Fibroblast of pulmonary artery (primary cell): Measurements from ENCODE around the gene MINDY1.

ENCODE experiments used
- DNase-seq: peaks from one replicate; pipeline ENCODE4 v3.0.0-alpha.2; 2010; ENCODE audit warnings: low read depth
- H3K4me3 ChIP-seq: replicated peaks from 2 replicates; pipeline ENCODE4 v1.5.1; 2011; ENCODE audit warnings: low read depth, mild to moderate bottlenecking, control low read depth, low read length, moderate library complexity
- TF ChIP-seq, protein P1 (sequence below): IDR thresholded peaks from 2 replicates; pipeline ENCODE4 v1.5.1; 2011; ENCODE audit warnings: mild to moderate bottlenecking, control low read depth, low read length, inconsistent platforms; ENCODE audit errors: missing control alignments

The MINDY1 gene

DNA sequence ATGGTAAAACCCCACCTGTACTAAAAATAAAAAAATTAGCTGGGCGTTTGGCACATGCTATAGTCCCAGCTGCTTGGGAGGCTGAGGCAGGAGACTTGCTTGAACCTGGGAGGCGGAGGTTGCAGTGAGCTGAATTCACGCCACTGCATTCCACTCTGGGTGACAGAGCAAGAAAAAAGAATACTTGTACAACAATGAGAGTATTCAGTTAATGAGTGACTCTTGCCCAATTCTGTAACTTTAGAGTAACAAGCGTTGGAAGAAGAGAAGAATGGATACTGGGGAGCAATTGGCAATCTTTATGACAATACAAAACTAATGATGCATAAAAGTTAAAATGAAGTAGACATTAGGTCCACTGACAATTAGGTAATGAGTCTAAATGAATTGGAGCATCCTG lies 14.1 kb downstream of the MINDY1 start:
- TF ChIP-seq, protein P1, sequence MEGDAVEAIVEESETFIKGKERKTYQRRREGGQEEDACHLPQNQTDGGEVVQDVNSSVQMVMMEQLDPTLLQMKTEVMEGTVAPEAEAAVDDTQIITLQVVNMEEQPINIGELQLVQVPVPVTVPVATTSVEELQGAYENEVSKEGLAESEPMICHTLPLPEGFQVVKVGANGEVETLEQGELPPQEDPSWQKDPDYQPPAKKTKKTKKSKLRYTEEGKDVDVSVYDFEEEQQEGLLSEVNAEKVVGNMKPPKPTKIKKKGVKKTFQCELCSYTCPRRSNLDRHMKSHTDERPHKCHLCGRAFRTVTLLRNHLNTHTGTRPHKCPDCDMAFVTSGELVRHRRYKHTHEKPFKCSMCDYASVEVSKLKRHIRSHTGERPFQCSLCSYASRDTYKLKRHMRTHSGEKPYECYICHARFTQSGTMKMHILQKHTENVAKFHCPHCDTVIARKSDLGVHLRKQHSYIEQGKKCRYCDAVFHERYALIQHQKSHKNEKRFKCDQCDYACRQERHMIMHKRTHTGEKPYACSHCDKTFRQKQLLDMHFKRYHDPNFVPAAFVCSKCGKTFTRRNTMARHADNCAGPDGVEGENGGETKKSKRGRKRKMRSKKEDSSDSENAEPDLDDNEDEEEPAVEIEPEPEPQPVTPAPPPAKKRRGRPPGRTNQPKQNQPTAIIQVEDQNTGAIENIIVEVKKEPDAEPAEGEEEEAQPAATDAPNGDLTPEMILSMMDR, result no peak
- DNase-seq, result no peak
- H3K4me3 ChIP-seq, result no peak overlapping the region

DNA sequence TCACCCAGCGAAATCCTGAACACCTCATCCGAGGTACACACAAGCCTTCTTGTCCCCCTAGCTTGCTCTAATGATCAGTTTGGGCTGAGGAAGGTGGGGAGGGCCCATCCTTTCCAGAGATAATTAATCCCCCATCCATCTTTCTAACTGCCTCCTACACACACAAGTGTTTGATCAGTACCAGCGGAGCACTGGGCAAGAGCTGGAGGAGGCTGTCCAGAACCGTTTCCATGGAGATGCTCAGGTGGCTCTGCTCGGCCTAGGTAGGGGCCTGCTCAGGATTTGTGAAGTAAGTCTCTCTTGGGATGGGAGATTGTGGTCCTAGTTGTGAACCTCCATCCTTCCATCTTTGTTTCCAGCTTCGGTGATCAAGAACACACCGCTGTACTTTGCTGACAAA lies 18.8 kb downstream of the MINDY1 start:
- DNase-seq, result no peak
- TF ChIP-seq, protein P1, result no peak
- H3K4me3 ChIP-seq, result no peak overlapping the region

DNA sequence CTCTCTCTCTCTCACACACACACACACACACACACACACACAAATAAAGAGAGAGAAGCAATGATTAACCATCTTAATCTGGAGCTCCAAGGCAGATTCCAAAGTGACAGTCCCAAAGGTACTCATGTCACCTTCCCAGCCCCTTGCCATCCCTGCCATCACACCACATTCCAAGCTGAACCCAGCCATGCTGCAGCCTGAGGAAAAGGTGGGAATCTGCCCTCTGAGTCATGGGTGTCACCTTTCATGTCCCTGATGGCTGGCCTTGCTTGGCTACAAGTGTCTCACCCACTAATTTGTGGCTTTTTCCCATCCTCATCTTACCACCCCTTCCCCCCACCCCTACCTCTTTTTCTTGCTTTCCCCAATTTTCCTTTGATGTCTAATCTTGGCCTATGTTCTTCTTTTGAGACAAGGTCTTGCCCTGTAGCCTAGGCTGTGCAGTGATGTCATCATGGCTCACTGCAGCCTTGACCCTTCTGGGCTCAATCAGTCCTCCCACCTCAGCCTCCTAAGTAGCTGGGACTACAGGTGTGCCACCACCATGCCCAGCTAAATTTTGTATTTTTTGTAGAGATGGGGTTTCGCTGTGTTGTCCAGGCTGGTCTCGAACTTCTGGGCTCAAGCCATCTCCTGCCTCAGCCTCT lies 21.4 kb downstream of the MINDY1 start:
- TF ChIP-seq, protein P1, result no peak
- no peak for DNase-seq
- no peak overlapping the region for H3K4me3 ChIP-seq

DNA sequence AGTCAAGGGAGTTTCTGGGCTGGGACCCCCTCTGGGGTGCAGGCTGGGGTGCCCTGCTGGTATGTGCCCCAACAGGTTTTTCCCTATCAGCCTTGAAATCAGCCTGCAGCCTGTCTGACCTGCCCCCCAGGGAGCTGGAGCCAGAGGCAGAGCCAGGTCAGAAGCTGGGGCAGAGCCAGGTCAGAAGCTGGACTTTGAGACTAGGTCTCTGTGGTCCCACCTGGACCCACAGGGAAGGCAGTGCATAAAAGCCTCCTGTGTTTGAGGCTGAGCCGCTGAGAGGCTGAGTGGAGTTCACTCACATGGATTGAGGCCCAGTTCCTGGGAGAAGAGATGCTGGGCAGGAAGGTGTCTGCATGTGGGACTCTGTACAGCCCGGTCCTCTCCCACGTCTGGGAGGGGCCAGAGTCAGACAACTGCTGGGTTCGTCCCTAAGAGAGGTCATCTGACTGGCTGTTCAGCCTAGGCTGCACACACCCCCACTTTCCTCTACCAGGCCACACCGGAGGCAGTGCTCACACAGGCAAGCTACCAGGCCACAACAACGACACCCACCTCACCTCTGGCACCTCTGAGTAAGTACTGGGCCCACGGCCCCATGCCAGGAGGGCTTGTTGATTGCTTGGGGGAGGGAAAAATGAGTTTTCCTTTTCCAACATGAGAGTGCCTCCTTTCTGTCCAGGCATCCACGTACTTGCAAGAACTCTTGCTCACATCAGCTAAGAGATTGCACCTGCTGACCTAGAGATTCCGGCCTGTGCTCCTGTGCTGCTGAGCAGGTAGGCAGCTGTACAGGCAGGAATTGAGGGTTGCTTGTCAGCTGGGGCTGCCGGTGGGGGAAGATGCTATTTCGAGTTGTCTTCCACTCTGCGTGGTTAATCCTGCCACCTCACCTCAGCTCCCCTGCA lies 24.6 kb downstream of the MINDY1 start, which contains the start of gene ANXA9:
Gene ANXA9, plus strand, starts transcription at position 488 of the 908 bp plus-strand sequence. CDS start 814 bp downstream, outside the sequence.
- H3K4me3 ChIP-seq, result no peak within 1 kb of the TSS
- DNase-seq, result peak; percentile 39

DNA sequence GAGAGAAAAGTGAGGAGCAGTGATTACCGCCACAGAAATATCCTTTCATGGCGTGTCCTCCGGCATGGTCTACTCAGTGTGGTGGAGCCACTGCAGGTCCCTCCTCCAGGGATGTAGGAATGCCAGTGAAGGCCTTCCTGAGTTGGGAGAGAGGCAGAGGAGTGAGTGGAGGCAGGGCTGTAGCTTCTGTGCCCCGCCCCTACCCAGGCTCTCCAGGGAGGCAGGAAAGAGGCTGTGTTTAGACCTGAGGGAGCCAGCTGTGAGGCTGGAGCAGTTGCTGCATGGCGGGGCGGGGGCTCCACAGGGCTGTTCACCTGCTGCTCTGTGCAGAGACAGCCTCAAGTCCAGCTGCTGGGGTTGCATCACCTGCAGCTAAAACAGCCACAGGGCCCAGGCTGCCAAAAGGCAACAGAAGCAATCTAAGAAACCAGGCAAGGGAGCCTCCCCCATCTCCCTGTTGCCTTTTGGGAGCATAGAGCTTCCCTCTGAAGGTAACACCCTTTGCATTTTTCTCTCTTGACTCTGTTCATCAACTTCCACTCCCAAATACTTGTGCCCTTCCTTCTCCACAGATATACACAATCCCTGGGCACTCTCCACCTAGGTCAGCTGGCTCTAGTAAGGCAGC lies 25.4 kb downstream of the MINDY1 start:
- TF ChIP-seq, protein P1, result no peak
- H3K4me3 ChIP-seq, result no peak overlapping the region
- no peak for DNase-seq

More for the DNA sequence above, 24.6 kb downstream of the MINDY1 start, which contains the start of gene ANXA9:
- TF ChIP-seq, protein P1, result no peak

DNA sequence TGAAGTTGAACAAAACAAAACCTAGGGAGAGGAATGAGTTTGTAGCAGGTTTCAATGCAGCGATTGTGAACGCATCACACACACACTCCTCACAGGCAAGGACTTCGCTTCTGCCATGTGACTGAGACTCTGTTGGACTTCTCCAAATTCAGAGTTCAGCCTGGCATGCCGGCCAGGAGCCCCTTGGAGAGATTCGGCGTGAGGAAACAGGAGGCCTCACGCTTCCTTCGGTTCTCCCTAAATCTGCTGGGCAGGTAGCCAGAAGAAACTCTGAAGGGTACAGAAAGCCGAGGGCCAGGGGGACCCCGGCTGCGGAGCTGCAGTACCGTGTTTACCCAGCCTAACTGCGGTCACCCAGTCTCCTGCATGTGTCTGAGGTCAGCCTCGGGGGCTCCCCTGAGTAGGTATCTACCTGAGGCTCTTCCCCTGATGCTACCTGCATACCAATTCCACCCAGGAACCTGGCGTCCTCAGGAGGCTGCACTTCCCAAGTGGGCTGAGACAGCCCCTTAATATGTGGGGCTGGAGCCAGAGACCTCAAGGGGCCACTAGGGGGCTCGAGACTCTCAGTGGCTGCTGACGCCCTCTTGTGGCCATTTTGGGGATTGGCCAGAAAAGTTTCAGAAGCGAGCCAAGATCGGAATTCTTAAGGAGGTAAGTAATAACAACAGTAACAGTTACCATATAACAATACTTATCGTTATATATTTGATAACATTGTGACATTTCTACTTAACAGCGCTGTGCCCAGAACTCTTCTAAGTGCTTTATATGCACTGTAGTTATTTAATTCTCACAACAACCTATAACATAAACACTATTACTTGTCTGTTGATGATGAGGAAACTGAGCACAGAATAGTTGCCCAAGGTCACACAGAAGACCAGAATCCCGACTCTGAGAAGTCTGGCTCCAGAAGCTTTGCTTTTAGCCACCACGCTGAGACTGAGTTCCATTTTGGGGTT lies 27.3 kb downstream of the MINDY1 start:
- no peak overlapping the region for H3K4me3 ChIP-seq
- TF ChIP-seq, protein P1, result no peak
- peak; percentile 92 for DNase-seq
